Motor neuron (in vitro differentiated cells): ENCODE measurements around the gene DNAH7. TPM values are rescaled to one million over a fixed set of nuclear protein-coding genes. Genes with fewer than 3 reads are reported as not detected.

ENCODE experiments used
- ATAC-seq, 8 experiments: fragments of 200-7000 bp; cut with Tn5 transposase; replicated peaks in 6 of 8; 2 replicates each; pipeline ENCODE4 v1.8.0; 2021; ENCODE audit warnings: mild to moderate bottlenecking in 8 of 8, moderate library complexity in 8 of 8
- H3K27ac ChIP-seq, 2 donors: fragments of 250-450 bp; sonication (Bioruptor Pico); 2 replicates each; pipeline ENCODE4 v1.9.0; 2021; ENCODE audit warnings: antibody characterized with exemption in 2 of 2, mild to moderate bottlenecking in 2 of 2, moderate library complexity in 1 of 2
- H3K4me1 ChIP-seq, 2 donors: fragments of 250-450 bp; sonication (Bioruptor Pico); replicated peaks in 1 of 2; 2 replicates each; pipeline ENCODE4 v1.6.1; 2021; ENCODE audit warnings: antibody characterized with exemption in 2 of 2, mild to moderate bottlenecking in 2 of 2, moderate library complexity in 1 of 2
- H3K4me3 ChIP-seq, 5 donors: fragments of 250-450 bp; sonication (Bioruptor Pico); 2 replicates each; pipeline ENCODE4 v1.9.0; 2021; ENCODE audit warnings: antibody characterized with exemption in 5 of 5, mild to moderate bottlenecking in 5 of 5, moderate library complexity in 4 of 5
- WGBS, 10 experiments: fragments of 450-650 bp; shearing (Covaris generic); methylation state at CpG; one replicate each; pipeline ENCODE4 v1.0.0; 2022; 5-methylcytosine and 5-hydroxymethylcytosine counted together
- in situ Hi-C, 9 experiments: fragments of 400-800 bp; cut with MboI; loops; one replicate each; pipeline ENCODE4 v1.15.0; 2021; ENCODE audit warnings: low sequenced_read_pairs in 9 of 9, low pct_unique_long_range_greater_than_20kb in 2 of 9; ENCODE audit not compliant: unreplicated experiment in 9 of 9
- total RNA-seq, 8 experiments: library from RNA; unstranded; fragments of 300-600 nt; gene quantifications; 2 replicates each; pipeline versions ENCODE4 v1.2.3 to v1.2.4, GENCODE V29; 2022

The DNAH7 gene
- total RNA-seq, 8 experiments from 2014 or later = 0.36 to 15.3 (median 1.5) TPM

GRCh38 chr2:195810340-195811098 lies 258.1 kb downstream of the DNAH7 start:
- peaks cover 4 to 13% of the 10 kb centered on the region in 2 donors for H3K4me1 ChIP-seq
- peak in 5 of 8 experiments; percentile 49 to 82 (median 66) for ATAC-seq
- in situ Hi-C loops = no loop called here
- WGBS, 10 experiments = 47 to 87% (median 77%) methylated on average over 2 to 4 of the region's 4 CpGs
- H3K27ac ChIP-seq = no peak overlapping the region
- H3K4me3 ChIP-seq = no peak overlapping the region

DNA sequence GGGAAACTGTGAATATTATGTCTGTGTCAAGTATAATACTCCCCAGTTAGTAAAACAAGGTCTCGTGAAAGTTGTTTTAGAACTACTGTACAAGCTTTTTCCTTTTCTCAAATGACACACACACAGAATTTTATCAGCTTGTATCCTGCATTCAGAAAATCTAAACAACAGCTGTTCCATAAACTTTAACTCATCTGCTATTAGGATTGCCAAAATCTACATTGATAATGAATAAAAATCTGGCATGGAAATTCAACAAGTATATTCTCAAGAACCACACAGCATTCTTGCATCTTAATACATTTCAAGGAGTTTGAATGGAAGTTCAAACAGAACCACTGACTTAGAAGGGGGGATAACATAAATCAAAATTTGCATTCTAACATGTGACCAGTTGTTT lies 260.4 kb downstream of the DNAH7 start:
- WGBS, 10 experiments = 0 to 100% (median 92%) methylated on average over 1 of the region's 1 CpG
- Histone ChIP-seq H3K4me1 (peaks cover 4 to 13% of the 10 kb centered on the region in 2 donors), H3K4me3 (no peak overlapping the region), H3K27ac (no peak overlapping the region)
- ATAC-seq = peak in 1 of 8 experiments; percentile 74
- in situ Hi-C loops = no loop called here

DNA sequence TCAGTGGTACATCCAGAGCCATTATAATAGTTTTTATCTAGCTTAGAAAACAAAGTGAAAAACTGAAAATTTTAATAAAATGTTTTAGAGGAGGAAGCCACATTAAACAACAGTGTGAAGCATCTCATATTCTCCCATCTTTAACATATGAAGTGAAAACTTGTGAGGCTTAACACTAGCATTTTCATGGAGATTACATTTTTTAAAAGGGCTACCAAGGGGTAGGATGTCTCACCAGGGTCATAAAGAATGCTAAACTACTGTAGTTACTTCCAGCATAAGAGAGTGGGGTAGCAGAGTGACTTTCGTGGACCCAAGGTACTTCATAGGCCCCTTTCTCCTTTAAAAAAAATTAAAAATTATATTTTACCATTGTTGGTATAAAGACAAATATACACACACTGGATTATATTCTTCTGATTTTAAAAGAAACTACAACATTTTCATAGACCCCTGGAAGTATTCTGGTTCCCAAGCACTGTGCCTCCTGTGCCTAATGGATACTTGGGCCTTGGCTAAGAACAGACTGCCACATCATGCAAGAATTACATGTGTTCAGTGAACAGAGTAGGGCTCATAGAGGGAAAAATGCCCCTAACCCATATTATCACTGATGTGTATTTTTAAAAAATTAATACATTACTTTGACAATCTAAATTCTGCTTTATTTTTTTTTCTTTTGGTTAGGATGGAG lies 263.2 kb downstream of the DNAH7 start:
- peaks cover 2 to 4% of the 10 kb centered on the region in 2 donors for H3K4me1 ChIP-seq
- WGBS, 10 experiments = 45 to 100% (median 73%) methylated on average over 1 of the region's 1 CpG; no CpG with 5 or more reads in 2 of the 10 experiments
- no peak for ATAC-seq
- no peak overlapping the region for H3K27ac ChIP-seq
- in situ Hi-C loops = no loop called here
- H3K4me3 ChIP-seq = no peak overlapping the region

DNA sequence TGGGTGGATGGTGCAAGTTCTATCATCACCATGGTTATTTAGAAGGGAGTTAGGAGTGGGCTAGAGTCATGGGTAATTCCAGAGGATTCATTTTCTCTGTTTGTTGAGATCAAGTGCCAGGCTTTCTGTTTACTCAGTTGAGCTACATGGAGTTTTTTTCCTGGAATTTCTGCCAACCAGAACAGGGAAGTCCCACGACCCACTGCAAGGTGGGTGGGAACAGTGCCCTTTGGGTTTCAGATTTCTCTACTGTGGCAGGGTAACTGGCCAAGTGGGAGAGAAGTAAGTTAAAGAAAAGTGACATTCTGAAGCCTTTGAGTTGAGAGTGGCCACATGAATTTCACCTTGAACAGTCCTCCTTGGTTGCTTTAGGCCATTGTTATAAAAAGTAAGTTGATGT lies 272.8 kb downstream of the DNAH7 start:
- no peak overlapping the region for H3K4me3 ChIP-seq
- no peaks in the 10 kb centered on the region for H3K4me1 ChIP-seq
- in situ Hi-C loops = no loop called here
- no peak overlapping the region for H3K27ac ChIP-seq
- no peak for ATAC-seq
- 17 to 83% (median 73%) methylated on average over 1 of the region's 1 CpG; no CpG with 5 or more reads in 5 of the 10 experiments for WGBS, 10 experiments

DNA sequence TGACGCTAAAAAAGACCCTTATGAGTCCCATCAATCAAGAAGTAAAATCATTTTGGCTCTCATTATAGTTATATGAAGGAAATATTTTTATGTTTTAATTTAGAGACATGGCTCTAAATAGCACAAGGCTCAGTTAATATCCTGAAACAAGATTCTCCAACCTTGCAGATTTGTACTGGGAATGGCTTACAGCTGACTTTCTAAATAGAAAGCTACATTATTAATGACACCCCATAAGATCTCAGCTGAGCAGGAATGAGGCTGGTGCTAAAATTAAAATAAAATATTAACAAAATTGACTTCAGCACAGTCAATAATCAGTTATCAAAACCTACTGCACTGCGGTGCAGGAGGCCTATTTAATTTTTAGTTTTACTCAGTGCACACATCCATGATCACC lies 274.8 kb downstream of the DNAH7 start:
- Histone ChIP-seq H3K27ac (no peak overlapping the region), H3K4me3 (no peak overlapping the region), H3K4me1 (no peaks in the 10 kb centered on the region)
- in situ Hi-C loops = no loop called here
- WGBS, 10 experiments = 36 to 100% (median 85%) methylated on average over 1 to 2 of the region's 2 CpGs; no CpG with 5 or more reads in 2 of the 10 experiments
- no peak for ATAC-seq

GRCh38 chr2:195782156-195782555 lies 286.5 kb downstream of the DNAH7 start:
- Histone ChIP-seq H3K4me1 (no peaks in the 10 kb centered on the region), H3K4me3 (no peak overlapping the region), H3K27ac (no peak overlapping the region)
- in situ Hi-C loops = no loop called here
- no peak for ATAC-seq
- WGBS, 10 experiments = 66 to 100% (median 88%) methylated on average over 1 to 2 of the region's 2 CpGs; no CpG with 5 or more reads in 2 of the 10 experiments

GRCh38 chr2:195779491-195779890 lies 289.1 kb downstream of the DNAH7 start:
- 14 to 100% (median 72%) methylated on average over 1 to 2 of the region's 2 CpGs; no CpG with 5 or more reads in 3 of the 10 experiments for WGBS, 10 experiments
- ATAC-seq = no peak
- in situ Hi-C loops = no loop called here
- no peak overlapping the region for H3K27ac ChIP-seq
- H3K4me1 ChIP-seq = no peaks in the 10 kb centered on the region
- no peak overlapping the region for H3K4me3 ChIP-seq

DNA sequence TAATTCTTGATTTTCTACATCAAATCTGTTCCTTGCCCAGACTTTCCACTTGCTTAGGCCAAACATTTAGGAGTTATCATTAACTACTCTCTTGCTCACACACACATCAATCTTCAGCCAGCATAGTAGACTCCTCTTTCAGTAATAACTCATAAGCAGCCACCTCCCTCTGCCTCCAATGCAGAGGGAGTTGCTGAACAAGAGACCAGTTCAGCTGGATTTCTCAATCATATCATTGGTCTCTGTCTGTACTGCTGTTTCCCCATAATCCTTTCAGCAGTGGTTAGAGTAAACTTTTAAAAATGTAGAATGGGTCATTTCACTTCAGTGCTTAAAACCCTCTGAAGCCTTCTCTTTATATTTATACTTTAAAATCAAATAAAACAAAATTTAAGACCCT lies 298.7 kb downstream of the DNAH7 start:
- in situ Hi-C loops = loop anchor here in 1 of 9 experiments (25.0 kb wide), 1 partner anchor 142 kb away; no protein-coding TSS in a partner anchor
- H3K4me3 ChIP-seq = no peak overlapping the region
- H3K4me1 ChIP-seq = no peaks in the 10 kb centered on the region
- no peak overlapping the region for H3K27ac ChIP-seq
- peak in 1 of 8 experiments; percentile 53 for ATAC-seq

DNA sequence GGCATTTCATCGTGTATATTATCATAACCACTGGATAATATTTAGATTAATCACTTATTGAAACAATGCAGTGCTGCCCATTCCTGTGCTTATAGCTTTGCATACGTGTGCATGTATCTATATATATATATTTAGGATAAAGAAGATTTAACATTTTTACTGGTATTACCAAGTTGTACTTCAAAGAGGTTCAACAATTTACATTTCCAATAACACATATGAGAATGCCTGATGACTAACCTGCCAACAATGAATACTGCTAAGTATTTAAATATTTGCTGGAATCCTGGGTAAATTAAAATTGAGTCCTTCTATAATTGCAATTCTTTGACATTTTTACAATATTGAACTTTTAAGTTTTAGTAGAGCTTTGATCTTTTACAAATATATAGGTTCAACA lies 300.2 kb downstream of the DNAH7 start:
- 10 to 100% (median 44%) methylated on average over 1 to 2 of the region's 2 CpGs for WGBS, 10 experiments
- Histone ChIP-seq H3K27ac (no peak overlapping the region), H3K4me3 (no peak overlapping the region), H3K4me1 (no peaks in the 10 kb centered on the region)
- in situ Hi-C loops = loop anchor here in 1 of 9 experiments (25.0 kb wide), 1 partner anchor 144 kb away; no protein-coding TSS in a partner anchor
- peak in 2 of 8 experiments; percentile 32 to 42 for ATAC-seq

- Histone ChIP-seq H3K27ac (no peak overlapping the region), H3K4me1 (no peaks in the 10 kb centered on the region), H3K4me3 (no peak overlapping the region)
- in situ Hi-C loops = loop anchor here in 1 of 9 experiments (25.0 kb wide), 1 partner anchor 146 kb away; no protein-coding TSS in a partner anchor
- WGBS, 10 experiments = 70 to 100% (median 95%) methylated on average over 1 of the region's 1 CpG; no CpG with 5 or more reads in 4 of the 10 experiments
- no peak for ATAC-seq
Observed at GRCh38 chr2:195766691-195767090, 301.9 kb downstream of the DNAH7 start.

DNA sequence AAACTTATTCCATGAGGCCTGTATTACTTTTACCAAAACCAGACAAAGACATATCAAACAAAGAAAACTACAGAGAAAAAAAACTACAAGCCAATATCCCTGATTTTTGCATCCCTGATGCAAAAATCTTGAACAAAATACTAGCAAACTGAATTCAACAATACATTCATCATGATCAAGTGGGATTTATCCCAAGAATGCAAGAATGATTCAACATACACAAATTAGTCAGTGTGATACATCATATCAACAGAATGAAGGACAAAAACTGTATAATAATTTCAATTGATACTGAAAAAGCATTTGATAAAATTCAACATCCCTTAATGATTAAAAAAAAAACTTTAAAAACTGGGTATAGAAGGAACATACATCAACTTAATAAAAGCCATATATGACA lies 304.8 kb downstream of the DNAH7 start:
- in situ Hi-C loops = loop anchor here in 1 of 9 experiments (25.0 kb wide), 1 partner anchor 148 kb away; no protein-coding TSS in a partner anchor
- no peak for ATAC-seq
- Histone ChIP-seq H3K4me1 (no peaks in the 10 kb centered on the region), H3K4me3 (no peak overlapping the region), H3K27ac (no peak overlapping the region)

GRCh38 chr2:195759877-195760276 lies 308.8 kb downstream of the DNAH7 start:
- 13 to 100% (median 100%) methylated on average over 1 of the region's 1 CpG; no CpG with 5 or more reads in 2 of the 10 experiments for WGBS, 10 experiments
- Histone ChIP-seq H3K4me3 (no peak overlapping the region), H3K27ac (no peak overlapping the region), H3K4me1 (no peaks in the 10 kb centered on the region)
- in situ Hi-C loops = loop anchor here in 1 of 9 experiments (25.0 kb wide), 1 partner anchor 152 kb away; no protein-coding TSS in a partner anchor
- no peak for ATAC-seq

GRCh38 chr2:195758846-195759245 lies 309.8 kb downstream of the DNAH7 start:
- no peaks in the 10 kb centered on the region for H3K4me1 ChIP-seq
- ATAC-seq = no peak
- no peak overlapping the region for H3K27ac ChIP-seq
- WGBS, 10 experiments = 0 to 100% (median 93%) methylated on average over 1 to 3 of the region's 3 CpGs; no CpG with 5 or more reads in 5 of the 10 experiments
- H3K4me3 ChIP-seq = no peak overlapping the region
- in situ Hi-C loops = loop anchor here in 1 of 9 experiments (25.0 kb wide), 1 partner anchor 153 kb away; no protein-coding TSS in a partner anchor
